HL-60/S4 treated with phorbol 12-myristate 13-acetate at 8.2 ng/mL for 4 days and 3 days (cell line): Measurements from ENCODE around the gene CTPS2.
"Not testable (repeated sequence)": the region's sequence is repeated elsewhere in the genome, so short reads cannot be mapped to it uniquely, and the experiment has no call there.

Experiments used
- in situ Hi-C: fragments of 300-500 bp; cut with MboI; formaldehyde crosslinking; loops from 2 replicates; pipeline ENCODE4 v1.15.0; 2022; ENCODE audit warnings: low sequenced_read_pairs

Gene CTPS2

DNA sequence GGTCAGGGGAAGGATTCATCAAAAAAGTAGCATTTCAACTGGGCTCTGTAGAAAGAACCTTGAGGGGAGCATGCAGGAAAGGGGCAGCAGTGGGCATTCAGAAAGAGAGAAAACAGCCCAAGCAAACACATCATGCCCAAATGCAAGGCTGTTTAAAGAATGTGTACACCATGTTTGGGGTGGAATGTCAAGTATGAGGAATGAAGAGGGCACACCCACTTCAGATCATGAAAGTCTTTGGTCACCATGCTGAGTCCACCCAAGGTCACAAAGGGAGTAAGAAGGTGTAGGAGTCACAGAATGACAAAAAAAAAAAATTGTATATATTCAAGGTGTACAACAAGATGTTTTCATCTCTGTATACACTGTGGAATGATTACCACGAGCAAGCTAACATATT, 53.1 kb downstream of the CTPS2 start:
- in situ Hi-C loops: no loop called here

DNA sequence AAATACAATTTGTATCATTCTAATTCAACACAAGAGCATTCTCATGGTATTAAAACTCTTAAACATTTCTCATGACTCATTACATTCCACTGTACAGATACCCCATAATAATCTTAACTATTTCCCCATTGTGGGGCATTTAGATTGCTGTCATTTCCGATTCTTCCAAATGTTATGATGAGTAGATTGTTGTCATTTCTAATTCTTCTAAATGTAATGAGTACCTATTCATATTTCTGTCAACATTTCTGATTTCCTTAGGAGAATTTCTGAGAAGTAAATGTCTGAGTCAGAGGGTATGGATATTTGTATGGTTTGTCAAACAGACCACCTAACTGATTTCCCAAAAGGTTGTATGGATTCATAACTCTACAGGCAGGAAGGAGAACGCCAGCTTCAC, 54.2 kb downstream of the CTPS2 start:
- in situ Hi-C loops: no loop called here

DNA sequence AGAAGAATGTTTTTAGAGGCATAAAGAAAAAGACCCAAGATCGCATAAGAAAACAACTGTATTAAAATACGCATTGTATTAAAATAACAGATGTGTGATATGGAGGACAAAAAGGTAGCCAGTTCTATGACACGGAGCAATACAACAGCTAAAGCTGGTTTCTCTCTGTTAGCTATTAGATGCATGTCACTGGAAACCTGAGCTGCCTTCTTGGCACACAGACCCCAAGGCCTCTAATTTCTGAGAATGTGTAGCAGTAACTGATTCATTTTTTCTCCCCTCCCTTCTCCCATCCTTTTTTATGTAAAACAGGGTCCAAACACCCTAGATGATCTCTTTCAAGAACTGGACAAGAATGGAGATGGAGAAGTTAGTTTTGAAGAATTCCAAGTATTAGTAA, 58.4 kb downstream of the CTPS2 start:
- in situ Hi-C loops: no loop called here

DNA sequence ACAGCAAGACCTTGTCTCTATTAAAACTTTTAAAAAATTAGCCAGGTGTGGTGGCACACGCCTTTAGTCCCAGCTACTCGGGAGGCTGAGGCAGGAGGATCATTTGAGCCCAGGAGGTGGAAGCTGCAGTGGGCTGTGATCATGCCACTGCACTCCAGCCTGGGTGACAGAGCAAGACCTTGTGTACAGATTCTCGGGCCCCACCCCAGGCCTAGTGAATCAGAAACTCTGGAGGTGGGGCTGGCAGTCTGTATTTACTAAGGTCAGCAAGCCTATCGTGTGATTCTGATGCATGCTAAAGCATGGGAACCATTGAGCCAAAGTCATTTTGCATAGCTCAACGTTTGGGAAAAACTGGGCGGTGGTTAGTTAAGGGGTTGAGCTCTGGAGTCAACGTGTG, 59.0 kb downstream of the CTPS2 start:
- in situ Hi-C loops: no loop called here

DNA sequence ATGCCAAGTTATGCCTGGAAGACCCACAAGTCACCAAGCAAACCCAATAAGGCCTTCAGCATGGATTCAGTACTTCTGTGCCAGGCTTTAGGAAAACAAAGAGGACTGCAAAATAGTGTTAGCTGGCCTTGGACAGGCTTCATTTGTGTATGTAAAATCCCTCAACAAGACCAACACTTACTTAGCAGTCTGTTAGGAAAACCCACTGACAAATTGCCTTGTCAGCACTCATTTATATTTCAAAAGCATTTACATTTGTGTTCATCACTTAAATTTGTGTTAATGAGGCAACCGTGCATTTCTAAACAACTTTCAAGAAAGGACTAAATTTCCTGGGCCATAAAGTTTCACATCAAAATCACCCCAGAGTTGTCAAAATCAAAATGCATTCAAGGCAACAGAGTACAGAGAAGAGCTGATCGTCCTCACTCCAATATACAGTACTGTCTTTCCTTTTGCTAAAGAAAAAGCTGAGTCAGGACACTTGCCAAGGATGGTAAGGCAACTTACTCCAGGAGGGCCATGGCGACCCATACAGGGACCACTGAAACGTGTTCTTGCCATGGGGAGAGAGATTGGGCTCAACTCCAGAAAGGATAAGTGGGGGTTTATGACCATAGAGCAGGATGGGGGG, 61.0 kb downstream of the CTPS2 start:
- in situ Hi-C loops: no loop called here

DNA sequence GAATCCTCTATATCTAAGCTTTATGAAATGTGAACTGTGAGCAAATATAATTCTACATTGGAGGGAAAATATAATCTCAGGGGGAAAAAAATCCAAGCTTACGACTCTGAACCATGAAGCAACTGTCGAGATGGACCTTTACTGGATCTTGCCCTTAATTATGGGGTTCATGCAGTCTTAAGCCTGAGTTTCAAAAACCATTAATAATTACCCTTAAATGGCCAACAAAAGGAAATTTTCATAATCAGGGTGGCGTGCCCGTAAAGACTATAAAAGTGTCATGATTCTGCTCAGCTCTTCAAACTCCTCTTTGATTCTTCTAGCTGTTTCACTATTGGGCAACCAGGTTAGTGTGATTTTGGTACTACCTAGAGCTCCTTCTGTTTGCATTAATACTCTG, 62.6 kb downstream of the CTPS2 start, which contains the start of gene S100G:
S100G (plus strand) TSS at position 301 of the 400 bp plus-strand sequence. CDS start 849 bp downstream, outside the sequence.
- in situ Hi-C loops: no loop called here

DNA sequence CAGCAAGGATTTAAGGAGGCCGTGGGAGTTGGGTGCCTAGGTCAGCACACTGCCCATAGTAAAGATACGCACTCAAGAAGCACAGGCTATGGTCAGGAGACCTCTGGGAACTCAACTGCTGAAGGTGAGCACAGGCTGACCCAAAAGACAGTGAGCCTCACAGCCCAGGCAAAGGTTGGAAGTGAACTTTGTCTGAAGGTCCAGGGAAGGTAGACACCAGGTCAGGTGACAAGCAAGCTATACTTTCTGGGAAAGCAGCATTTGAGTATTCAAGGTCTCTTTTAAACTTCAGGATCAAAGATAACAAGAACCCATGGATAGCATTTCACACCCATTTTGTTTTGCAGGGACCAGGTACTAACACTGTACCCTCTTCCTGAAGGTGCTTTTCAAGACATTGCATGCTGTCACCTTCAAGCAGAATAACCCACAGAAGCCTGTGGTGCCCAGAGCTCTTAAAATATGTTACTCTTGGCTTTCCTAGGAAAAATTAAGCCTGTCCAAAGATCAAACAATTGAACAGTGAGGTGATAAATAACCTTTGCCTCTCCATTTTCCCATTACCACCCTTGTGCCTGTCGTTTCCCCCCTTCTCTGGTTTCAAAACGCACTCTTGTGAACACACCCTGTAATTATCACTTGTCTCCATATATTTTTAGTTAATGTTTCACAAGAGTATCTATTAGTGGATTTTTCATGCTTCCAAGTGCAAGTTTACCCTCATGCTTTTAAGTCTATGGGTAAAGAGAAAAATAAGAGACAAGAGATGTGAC, 65.9 kb downstream of the CTPS2 start:
- in situ Hi-C loops: no loop called here

DNA sequence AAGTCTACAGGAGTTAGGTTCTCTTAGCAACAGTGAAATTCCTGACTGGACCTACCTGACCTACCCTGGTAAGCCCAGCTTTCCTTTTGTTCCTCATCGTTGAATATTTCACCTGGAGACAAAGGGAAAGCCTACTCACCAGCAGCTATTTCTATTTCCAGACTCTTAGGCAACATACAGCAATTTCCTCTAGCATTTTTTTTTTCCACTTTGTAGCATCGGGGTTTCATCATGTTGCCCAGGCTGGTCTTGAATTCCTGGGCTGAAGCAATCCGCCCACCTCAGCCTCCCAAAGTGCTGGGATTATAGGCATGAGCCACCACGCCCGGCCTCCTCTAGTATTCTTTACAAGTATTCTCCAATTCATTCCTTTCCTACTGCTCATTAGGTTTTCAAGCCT, 69.3 kb downstream of the CTPS2 start:
- in situ Hi-C loops: no loop called here

DNA sequence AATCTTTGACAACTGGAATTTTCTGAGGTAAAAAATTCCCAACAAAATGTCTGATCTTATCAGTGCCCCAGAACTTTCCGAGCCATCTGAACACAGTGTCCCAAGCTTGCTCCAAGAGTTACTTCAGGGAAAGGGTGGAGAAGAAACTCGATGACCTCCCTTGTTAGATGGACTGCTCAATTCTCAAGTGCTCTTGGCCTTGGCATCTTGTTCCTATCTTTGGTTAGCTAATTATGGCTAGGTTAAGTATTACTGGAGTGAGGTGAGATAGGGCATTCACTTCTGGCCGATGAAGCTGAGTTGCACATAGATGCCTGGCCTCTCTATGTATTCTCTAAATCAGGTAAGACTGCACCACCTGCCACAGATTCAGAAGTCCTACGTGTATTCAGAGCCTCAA, 71.6 kb downstream of the CTPS2 start:
- in situ Hi-C loops: no loop called here

DNA sequence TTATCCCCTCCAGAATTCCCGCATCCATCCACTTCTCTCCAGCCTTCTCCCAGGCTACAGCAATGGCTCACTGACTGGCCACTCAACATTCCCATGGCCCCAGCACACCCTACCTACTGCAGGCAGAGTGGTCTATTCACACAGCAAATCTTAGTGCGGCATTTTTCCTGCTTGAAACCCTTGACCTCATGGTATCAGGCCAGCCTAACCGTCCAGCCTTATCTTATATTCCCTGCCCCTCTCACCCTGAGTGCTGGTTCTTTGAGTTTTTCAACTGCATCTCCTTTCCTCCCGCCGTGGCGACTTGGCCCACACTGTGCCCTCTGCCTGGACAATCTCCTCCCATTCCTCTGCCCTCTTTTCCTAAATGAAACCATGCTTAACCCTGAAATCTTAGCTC, 72.5 kb downstream of the CTPS2 start:
- in situ Hi-C loops: no loop called here

DNA sequence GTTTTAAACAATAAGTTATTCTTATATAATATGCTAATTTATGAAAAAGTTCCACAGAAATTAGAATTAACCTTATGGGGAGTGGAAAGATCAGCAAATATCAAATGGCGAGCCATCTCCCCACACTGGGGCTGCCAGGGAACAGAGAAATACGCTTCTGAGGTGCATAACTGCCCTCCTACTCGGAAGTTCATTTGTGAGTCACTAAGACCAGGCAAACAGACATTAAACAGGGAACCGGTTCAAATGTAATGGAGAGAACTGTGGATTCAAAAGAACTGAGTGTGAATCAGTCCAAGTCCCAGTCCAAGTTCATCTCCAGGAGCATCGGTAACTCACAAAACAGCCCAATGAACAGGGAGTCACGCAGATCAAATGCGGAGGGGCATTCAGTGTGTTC, 73.9 kb downstream of the CTPS2 start:
- in situ Hi-C loops: no loop called here

DNA sequence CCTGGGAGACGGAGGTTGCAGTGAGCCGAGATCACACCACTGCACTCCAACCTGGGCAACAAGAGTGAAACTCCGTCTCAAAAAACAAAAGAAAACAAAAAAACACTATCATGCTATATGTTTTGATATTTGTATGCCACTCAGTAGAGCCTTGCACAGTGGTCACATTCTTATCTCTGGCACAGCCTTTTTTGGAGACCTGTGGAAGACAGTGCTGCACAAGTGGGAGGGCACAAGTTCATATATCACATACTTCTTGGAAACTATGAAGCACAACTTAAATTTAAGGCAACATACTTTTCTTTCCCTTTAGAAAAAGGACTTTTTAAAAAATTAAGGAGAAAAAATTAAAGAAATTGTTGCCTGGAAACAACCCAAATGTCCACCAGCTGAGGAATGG, 76.9 kb downstream of the CTPS2 start:
- in situ Hi-C loops: no loop called here

DNA sequence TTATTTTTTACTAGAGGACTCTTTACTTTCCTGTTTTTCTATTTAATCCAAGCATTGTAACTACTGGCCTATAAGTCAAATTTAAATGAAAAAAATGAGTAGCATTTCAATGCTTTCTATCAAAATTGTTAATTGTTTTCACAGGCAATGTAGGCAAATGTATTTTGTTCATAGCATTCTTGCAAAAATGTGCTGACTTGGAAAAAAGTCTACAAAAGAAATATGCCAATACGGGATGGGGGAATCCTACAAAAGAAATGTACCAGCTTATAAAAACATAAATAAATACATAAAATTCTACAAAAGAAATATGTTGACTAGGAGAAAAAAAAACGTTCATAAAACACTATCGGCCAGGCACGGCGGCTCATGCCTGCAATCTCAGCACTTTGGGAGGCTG, 77.4 kb downstream of the CTPS2 start:
- in situ Hi-C loops: no loop called here

DNA sequence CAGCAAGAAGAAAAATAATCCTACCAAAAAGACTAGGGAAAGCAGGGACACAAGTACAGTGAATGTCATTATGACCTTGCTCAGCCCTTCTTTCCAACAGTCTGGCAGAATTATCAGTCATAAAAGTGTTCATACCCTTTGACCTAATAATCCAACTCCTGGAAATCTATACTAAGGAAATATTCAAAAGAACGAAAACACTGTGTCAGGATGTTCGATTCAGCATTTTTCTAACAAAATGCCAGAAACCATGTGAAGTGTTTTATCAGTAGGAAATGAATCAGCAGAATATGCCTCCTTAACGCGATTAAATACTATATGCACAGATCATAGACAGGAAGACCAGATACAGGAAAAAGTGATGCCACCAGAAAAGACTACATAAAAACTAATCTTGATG, 78.7 kb downstream of the CTPS2 start:
- in situ Hi-C loops: no loop called here

DNA sequence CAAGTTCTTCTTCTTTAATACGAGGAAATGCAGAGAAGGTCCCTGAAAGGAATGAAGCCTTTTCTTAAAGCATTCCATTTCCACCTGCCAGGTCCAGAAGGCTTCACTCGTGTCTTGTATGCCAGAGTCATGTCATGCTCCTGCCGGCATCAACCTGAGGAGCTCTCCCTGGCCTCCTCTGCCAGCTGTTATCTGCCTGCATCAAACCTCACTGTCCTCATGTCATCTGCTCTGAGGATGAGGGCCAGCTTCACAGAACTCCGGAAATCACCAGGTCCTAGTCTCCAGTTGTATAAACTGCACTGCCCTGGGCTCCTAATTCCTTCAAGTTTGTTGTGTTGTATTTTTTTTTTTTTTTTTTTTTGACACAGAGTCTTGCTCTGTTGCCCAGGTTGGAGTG, 82.6 kb downstream of the CTPS2 start:
- in situ Hi-C loops: no loop called here

DNA sequence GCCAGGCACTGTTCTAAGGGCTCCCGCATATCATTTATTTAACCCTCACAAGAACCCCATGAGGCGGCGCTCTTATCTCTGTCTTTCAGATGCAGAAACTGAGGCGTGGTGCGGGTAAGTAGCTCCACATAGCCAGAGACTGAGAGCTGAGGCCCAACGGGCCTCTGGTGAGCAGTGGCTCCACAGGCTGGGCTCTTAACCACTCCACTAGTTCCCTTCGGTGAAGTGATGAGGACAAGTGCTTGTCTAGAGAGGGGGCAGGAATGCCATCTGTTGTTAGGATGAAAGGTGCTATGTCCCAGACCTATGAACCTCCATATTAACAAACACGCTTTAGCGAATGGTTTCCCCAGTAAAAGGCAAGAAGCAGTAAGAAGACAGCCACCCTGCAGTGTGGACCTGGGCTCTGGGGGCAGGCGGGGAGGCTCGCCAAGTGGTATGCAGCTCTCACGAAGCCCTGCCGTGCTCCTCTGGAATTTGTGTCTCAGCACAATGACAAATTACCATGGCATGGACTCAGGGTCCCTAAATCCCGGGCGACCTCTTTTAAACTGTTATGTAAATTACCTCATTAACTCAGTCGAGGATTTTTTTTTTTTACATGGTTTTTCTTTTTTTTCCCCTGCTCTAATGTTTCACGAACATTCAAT, 83.4 kb downstream of the CTPS2 start:
- in situ Hi-C loops: no loop called here

DNA sequence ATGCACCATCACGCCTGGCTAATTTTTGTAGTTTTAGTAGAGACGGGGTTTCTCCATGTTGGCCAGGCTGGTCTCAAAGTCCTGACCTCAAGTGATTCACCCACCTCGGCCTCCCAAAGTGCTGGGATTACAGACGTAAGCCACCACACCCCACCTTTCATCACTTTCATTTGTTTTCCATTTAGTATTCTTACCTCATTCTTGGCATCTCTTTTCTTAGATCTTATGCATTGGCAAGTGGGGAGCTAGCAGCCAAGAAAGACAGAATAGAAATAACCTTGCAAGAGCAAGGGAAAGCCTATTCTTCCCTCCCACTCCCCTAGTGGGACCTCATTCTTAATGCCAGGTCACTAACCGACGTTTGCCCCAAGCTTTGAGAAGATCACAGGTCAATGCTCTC, 84.0 kb downstream of the CTPS2 start:
- in situ Hi-C loops: not testable (repeated sequence)

DNA sequence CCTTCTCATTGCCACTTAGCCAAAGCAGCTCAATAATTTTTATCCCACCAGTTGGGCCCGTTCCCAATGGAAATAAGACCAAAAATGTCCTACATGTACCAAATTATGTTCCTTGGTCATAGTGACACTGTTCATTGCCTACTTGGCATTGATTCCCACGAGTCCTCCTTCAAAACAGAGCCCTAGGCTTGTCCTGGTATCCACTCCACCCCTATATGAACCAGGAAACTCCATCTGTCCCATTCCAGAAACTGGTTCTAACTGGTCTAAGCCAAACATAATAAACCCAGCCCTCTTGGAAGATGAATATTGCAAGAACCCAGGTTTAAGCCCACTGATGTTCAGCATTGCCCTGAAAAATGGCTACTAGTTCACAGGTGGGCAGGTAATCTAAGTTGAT, 93.4 kb downstream of the CTPS2 start:
- in situ Hi-C loops: no loop called here

DNA sequence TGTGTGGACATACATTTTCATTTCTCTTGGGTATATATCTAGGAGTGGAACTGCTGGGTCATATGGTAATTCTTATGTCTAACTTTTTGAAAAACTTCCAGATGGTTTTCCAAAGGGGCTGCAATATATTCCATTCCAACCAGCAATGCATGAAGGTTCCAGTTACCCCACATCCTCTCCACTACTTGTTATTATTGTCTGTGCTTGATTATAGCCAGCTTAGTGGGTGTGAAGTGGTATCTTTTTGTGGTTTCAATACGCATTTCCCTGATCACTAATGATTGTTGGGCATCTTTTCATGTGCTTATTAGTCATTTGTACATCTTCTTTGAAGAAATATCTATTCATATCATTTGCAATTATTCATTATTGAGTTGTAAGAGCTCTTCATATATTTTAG, 94.0 kb downstream of the CTPS2 start:
- in situ Hi-C loops: no loop called here

DNA sequence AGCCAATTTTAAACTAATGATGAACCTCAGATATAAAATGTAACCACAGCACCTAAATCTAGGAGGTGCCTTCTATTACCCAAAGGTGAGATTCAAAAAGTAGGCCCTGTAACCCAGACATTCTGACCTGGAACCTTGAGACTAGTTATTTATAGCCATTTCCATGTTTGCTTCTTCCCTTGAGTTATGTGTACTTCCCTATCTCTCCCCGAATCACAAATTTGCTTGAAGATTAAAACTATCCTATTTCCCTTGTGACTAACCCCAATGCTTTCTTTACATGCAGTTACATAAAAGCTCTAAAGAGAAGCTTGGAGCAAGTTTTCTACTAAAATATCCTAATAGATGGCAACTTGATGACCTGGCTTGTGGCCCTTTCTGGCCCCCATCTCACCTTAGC, 95.1 kb downstream of the CTPS2 start:
- in situ Hi-C loops: no loop called here

DNA sequence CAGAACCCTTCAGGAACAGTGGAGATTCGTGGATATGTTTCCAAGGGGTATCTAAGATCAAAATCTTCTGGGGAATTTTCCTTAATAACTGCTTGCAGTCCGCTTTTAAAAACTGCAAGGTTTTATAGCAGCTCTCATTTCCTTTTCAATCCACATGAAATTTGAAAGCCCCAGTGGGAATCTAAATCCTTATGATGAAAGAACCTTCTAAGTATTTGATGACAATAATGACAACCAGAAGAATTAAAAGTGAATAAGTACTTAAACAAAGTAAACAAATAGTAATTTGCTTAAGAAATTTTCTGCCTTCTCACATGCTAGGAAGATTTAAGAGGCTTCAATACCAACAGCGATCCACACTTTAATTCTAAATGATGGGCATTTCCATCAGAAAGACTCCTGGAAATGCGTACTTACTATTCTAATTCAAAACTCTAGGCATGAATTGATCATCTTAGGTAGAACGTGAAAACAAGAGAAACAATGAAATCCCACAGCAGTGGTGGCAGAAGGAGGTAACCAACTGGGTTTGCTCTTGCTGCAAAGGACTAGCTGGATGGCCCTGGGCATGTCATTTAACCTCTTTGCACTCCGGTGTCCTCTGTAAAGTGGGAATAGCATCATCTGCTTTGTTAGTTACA, 100.1 kb downstream of the CTPS2 start:
- in situ Hi-C loops: no loop called here

DNA sequence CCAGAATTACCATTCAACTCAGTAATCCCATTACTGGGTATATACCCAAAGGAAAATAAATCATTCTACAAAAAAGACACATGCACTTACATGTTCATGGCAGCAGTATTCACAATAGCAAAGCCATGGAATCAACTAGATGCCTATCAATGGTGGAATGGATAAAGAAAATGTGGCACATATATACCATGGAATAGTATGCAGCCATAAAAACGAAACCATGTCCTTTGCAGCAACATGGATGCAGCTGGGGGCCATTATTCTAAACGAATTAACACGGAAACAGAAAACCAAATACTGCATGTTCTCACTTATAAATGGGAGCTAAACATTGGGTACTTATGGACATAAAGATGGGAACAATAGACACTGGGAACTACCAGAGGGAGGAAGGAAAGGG, 101.8 kb downstream of the CTPS2 start:
- in situ Hi-C loops: not testable (repeated sequence)
